ENCODE results near the gene RABL6.
"Not testable (repeated sequence)": the region's sequence is repeated elsewhere in the genome, so short reads cannot be mapped to it uniquely, and the experiment has no call there.

The RABL6 gene

GRCh38 chr9:136869611-136870010, 61.9 kb downstream of the RABL6 start:
- in situ Hi-C loops (cut with MboI; ENCODE audit: low sequenced_read_pairs) = not testable (repeated sequence)

- in situ Hi-C loops (cut with MboI; ENCODE audit: low sequenced_read_pairs) = no loop called here
These were observed 67.4 kb downstream of the RABL6 start for GRCh38 chr9:136875155-136875554.

- in situ Hi-C loops (cut with MboI; ENCODE audit: low sequenced_read_pairs) = no loop called here
These were observed 68.7 kb downstream of the RABL6 start for GRCh38 chr9:136876476-136876875.

- in situ Hi-C loops (cut with MboI; ENCODE audit: low sequenced_read_pairs) = no loop called here
These were observed 72.9 kb downstream of the RABL6 start for GRCh38 chr9:136880651-136881050.

- in situ Hi-C loops (cut with MboI; ENCODE audit: low sequenced_read_pairs) = no loop called here
These were observed 74.0 kb downstream of the RABL6 start for GRCh38 chr9:136881691-136882108.

- in situ Hi-C loops (cut with MboI; ENCODE audit: low sequenced_read_pairs) = no loop called here
These were observed 74.6 kb downstream of the RABL6 start for GRCh38 chr9:136882109-136882946.

- in situ Hi-C loops (cut with MboI; ENCODE audit: low sequenced_read_pairs) = not testable (repeated sequence)
These were observed 75.2 kb downstream of the RABL6 start for GRCh38 chr9:136882947-136883283.

GRCh38 chr9:136883670-136884069, 75.9 kb downstream of the RABL6 start:
- in situ Hi-C loops (cut with MboI; ENCODE audit: low sequenced_read_pairs) = not testable (repeated sequence)

GRCh38 chr9:136885950-136886578, 78.3 kb downstream of the RABL6 start, which contains the start of gene TRAF2:
TRAF2 (plus strand) TSS chr9:136886516; CDS start chr9:136898741, 12,225 bp downstream.
- in situ Hi-C loops (cut with MboI; ENCODE audit: low sequenced_read_pairs) = no loop called here

GRCh38 chr9:136886610-136887597, 79.2 kb downstream of the RABL6 start:
- in situ Hi-C loops (cut with MboI; ENCODE audit: low sequenced_read_pairs) = no loop called here

GRCh38 chr9:136888454-136888853, 80.7 kb downstream of the RABL6 start:
- in situ Hi-C loops (cut with MboI; ENCODE audit: low sequenced_read_pairs) = no loop called here

- in situ Hi-C loops (cut with MboI; ENCODE audit: low sequenced_read_pairs) = no loop called here
These were observed 82.1 kb downstream of the RABL6 start for GRCh38 chr9:136889858-136890257.

- in situ Hi-C loops (cut with MboI; ENCODE audit: low sequenced_read_pairs) = no loop called here
These were observed 82.9 kb downstream of the RABL6 start for GRCh38 chr9:136890661-136891060.

Data from HL-60/S4 (cell line).